HEK293 (cell line): ENCODE data around the gene ARHGAP6.

Experiments used
- CTCF ChIA-PET: fragments of 350-600 bp; formaldehyde crosslinking; extraction: SDS; loops from one replicate; lab custom pipeline; 2021; ENCODE audit warnings: antibody characterized with exemption; lab: Yijun Ruan, JAX
- POLR2A ChIA-PET: fragments of 300-600 bp; formaldehyde crosslinking; extraction: SDS; loops from one replicate; lab custom pipeline; 2020; ENCODE audit warnings: antibody characterized with exemption, inconsistent platforms; lab: Yijun Ruan, JAX
- H3K27ac ChIP-seq: fragments of 200-500 bp; sonication (Bioruptor generic); 2 replicates; pipeline ENCODE4 v1.5.1; 2014; ENCODE audit warnings: low read depth, low read length, control low read depth, inconsistent platforms; ENCODE audit errors: extremely low read depth
- H3K36me3 ChIP-seq, 2 experiments: fragments of 200-500 bp in 1 of 2; sonication (Bioruptor generic) in 1 of 2; 1 replicate in 1 of 2; 2 replicates in 1 of 2; pipeline ENCODE4 v1.5.1; 2014 to 2017; ENCODE audit warnings: inconsistent platforms in 2 of 2, low read length in 2 of 2; ENCODE audit not compliant: control insufficient read depth in 2 of 2, insufficient read depth in 1 of 2
- H3K4me1 ChIP-seq: fragments of 200-500 bp; sonication (Bioruptor generic); 2 replicates; pipeline ENCODE4 v1.5.1; 2014; ENCODE audit warnings: mild to moderate bottlenecking, low read length, inconsistent platforms; ENCODE audit not compliant: control insufficient read depth, insufficient read depth
- H3K4me3 ChIP-seq: 2 replicates; pipeline ENCODE4 v1.5.1; 2011; ENCODE audit warnings: low read depth, mild to moderate bottlenecking, control low read depth, low read length, moderate library complexity
- H3K9me3 ChIP-seq: fragments of 200-500 bp; sonication (Bioruptor generic); 2 replicates; pipeline ENCODE4 v1.5.1; 2014; ENCODE audit warnings: low read depth, low read length, inconsistent platforms; ENCODE audit not compliant: control insufficient read depth, insufficient read depth
- BCL11A ChIP-seq: fragments of 450-650 bp; formaldehyde crosslinking; IDR thresholded peaks from 2 replicates; pipeline ENCODE4 v1.5.1; 2016; ENCODE audit warnings: low read depth, missing biosample characterization, missing genetic modification characterization
- GLI4 ChIP-seq: fragments of 450-650 bp; formaldehyde crosslinking; IDR thresholded peaks from 2 replicates; pipeline ENCODE4 v1.5.1; 2016; ENCODE audit warnings: missing biosample characterization, missing genetic modification characterization
- MYNN ChIP-seq: fragments of 450-650 bp; formaldehyde crosslinking; IDR thresholded peaks from 2 replicates; pipeline ENCODE4 v1.5.1; 2016; ENCODE audit warnings: missing biosample characterization, missing genetic modification characterization, borderline replicate concordance
- MZF1 ChIP-seq: fragments of 450-650 bp; formaldehyde crosslinking; IDR thresholded peaks from 2 replicates; pipeline ENCODE4 v1.5.1; 2017; ENCODE audit warnings: missing biosample characterization, missing genetic modification characterization, borderline replicate concordance
- SP2 ChIP-seq: fragments of 450-650 bp; formaldehyde crosslinking; IDR thresholded peaks from 2 replicates; pipeline ENCODE4 v1.5.1; 2016; ENCODE audit warnings: missing biosample characterization, missing genetic modification characterization
- SP3 ChIP-seq: fragments of 450-650 bp; formaldehyde crosslinking; IDR thresholded peaks from 2 replicates; pipeline ENCODE4 v1.5.1; 2016; ENCODE audit warnings: missing biosample characterization, missing genetic modification characterization
- ZEB2 ChIP-seq: fragments of 450-650 bp; formaldehyde crosslinking; IDR thresholded peaks from 2 replicates; pipeline ENCODE4 v1.5.1; 2016; ENCODE audit warnings: missing biosample characterization, missing genetic modification characterization
- ZFP69B ChIP-seq: fragments of 450-650 bp; formaldehyde crosslinking; IDR thresholded peaks from 2 replicates; pipeline ENCODE4 v1.5.1; 2016; ENCODE audit warnings: missing biosample characterization, missing genetic modification characterization
- ZNF157 ChIP-seq: fragments of 450-650 bp; formaldehyde crosslinking; IDR thresholded peaks from 2 replicates; pipeline ENCODE4 v1.5.1; 2016; ENCODE audit warnings: missing biosample characterization, missing genetic modification characterization
- ZNF16 ChIP-seq: fragments of 450-650 bp; formaldehyde crosslinking; IDR thresholded peaks from 2 replicates; pipeline ENCODE4 v1.5.1; 2016; ENCODE audit warnings: low read depth, missing biosample characterization, missing genetic modification characterization
- ZNF169 ChIP-seq: fragments of 450-650 bp; formaldehyde crosslinking; IDR thresholded peaks from 2 replicates; pipeline ENCODE4 v1.5.1; 2016; ENCODE audit warnings: missing biosample characterization, missing genetic modification characterization
- ZNF184 ChIP-seq: fragments of 450-650 bp; IDR thresholded peaks from 2 replicates; pipeline ENCODE4 v1.5.1; 2018; ENCODE audit warnings: missing biosample characterization, mild to moderate bottlenecking, missing genetic modification characterization
- ZNF324 ChIP-seq: fragments of 450-650 bp; formaldehyde crosslinking; IDR thresholded peaks from 2 replicates; pipeline ENCODE4 v1.5.1; 2016; ENCODE audit warnings: missing biosample characterization, missing genetic modification characterization
- ZNF366 ChIP-seq: fragments of 450-650 bp; formaldehyde crosslinking; conservative IDR thresholded peaks from 2 replicates; pipeline ENCODE4 v1.5.1; 2016; ENCODE audit warnings: missing biosample characterization, missing genetic modification characterization
- ZNF548 ChIP-seq: fragments of 450-650 bp; formaldehyde crosslinking; IDR thresholded peaks from 2 replicates; pipeline ENCODE4 v1.5.1; 2016; ENCODE audit warnings: missing biosample characterization, missing genetic modification characterization
- TF ChIP-seq, protein P1 (sequence below): fragments of 450-650 bp; formaldehyde crosslinking; IDR thresholded peaks from 2 replicates; pipeline ENCODE4 v1.5.1; 2016; ENCODE audit warnings: missing biosample characterization, missing genetic modification characterization
- TF ChIP-seq, protein P2 (sequence below): fragments of 450-650 bp; formaldehyde crosslinking; conservative IDR thresholded peaks from 2 replicates; pipeline ENCODE4 v1.5.1; 2016; ENCODE audit warnings: low read depth, missing biosample characterization, missing genetic modification characterization
- TF ChIP-seq, protein P3 (sequence below): fragments of 450-650 bp; formaldehyde crosslinking; IDR thresholded peaks from 2 replicates; pipeline ENCODE4 v1.5.1; 2016; ENCODE audit warnings: missing biosample characterization, missing genetic modification characterization, borderline replicate concordance
- TF ChIP-seq, protein P4 (sequence below): fragments of 450-650 bp; formaldehyde crosslinking; IDR thresholded peaks from 2 replicates; pipeline ENCODE4 v1.5.1; 2016; ENCODE audit warnings: missing biosample characterization, missing genetic modification characterization, borderline replicate concordance
- TF ChIP-seq, protein P5 (sequence below): fragments of 450-650 bp; IDR thresholded peaks from 2 replicates; pipeline ENCODE4 v1.5.1; 2018; ENCODE audit warnings: missing biosample characterization, missing genetic modification characterization

ARHGAP6 gene

DNA sequence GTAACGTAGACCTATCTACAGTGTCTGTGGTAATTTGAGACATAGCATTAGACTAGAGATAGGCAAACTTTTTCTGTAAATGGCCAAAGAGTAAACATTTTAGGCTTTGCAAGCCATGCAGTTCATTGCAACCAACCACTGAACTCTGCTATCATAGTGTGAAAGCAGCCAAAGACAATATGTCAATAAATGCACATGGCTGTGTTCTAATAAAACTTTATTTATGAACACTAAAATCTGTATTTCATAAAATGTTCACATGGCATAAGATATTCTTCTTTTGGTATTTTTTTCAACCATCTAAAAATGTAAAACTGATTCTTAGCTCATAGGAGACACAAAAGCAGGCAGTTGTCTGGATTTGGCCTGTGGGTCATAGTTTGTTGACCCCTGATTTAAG, 251.6 kb downstream of the ARHGAP6 start:
- no peaks in the 10 kb centered on the region for H3K36me3 ChIP-seq
- CTCF ChIA-PET, result no interaction called here
- no peak for TF ChIP-seq ZNF548
- no peak for TF ChIP-seq ZFP69B (tag by site-specific recombination)
- TF ChIP-seq ZNF324 (tag by site-specific recombination), result no peak
- TF ChIP-seq, protein P1, sequence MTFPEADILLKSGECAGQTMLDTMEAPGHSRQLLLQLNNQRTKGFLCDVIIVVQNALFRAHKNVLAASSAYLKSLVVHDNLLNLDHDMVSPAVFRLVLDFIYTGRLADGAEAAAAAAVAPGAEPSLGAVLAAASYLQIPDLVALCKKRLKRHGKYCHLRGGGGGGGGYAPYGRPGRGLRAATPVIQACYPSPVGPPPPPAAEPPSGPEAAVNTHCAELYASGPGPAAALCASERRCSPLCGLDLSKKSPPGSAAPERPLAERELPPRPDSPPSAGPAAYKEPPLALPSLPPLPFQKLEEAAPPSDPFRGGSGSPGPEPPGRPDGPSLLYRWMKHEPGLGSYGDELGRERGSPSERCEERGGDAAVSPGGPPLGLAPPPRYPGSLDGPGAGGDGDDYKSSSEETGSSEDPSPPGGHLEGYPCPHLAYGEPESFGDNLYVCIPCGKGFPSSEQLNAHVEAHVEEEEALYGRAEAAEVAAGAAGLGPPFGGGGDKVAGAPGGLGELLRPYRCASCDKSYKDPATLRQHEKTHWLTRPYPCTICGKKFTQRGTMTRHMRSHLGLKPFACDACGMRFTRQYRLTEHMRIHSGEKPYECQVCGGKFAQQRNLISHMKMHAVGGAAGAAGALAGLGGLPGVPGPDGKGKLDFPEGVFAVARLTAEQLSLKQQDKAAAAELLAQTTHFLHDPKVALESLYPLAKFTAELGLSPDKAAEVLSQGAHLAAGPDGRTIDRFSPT (tag by site-specific recombination), result no peak
- TF ChIP-seq MYNN, result no peak
- no peak for TF ChIP-seq SP2 (tag by site-specific recombination)
- TF ChIP-seq GLI4, result no peak
- TF ChIP-seq, protein P2, sequence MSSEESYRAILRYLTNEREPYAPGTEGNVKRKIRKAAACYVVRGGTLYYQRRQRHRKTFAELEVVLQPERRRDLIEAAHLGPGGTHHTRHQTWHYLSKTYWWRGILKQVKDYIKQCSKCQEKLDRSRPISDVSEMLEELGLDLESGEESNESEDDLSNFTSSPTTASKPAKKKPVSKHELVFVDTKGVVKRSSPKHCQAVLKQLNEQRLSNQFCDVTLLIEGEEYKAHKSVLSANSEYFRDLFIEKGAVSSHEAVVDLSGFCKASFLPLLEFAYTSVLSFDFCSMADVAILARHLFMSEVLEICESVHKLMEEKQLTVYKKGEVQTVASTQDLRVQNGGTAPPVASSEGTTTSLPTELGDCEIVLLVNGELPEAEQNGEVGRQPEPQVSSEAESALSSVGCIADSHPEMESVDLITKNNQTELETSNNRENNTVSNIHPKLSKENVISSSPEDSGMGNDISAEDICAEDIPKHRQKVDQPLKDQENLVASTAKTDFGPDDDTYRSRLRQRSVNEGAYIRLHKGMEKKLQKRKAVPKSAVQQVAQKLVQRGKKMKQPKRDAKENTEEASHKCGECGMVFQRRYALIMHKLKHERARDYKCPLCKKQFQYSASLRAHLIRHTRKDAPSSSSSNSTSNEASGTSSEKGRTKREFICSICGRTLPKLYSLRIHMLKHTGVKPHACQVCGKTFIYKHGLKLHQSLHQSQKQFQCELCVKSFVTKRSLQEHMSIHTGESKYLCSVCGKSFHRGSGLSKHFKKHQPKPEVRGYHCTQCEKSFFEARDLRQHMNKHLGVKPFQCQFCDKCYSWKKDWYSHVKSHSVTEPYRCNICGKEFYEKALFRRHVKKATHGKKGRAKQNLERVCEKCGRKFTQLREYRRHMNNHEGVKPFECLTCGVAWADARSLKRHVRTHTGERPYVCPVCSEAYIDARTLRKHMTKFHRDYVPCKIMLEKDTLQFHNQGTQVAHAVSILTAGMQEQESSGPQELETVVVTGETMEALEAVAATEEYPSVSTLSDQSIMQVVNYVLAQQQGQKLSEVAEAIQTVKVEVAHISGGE (tag by site-specific recombination), result no peak
- TF ChIP-seq ZEB2 (tag by site-specific recombination), result no peak
- TF ChIP-seq BCL11A (tag by site-specific recombination), result no peak
- TF ChIP-seq SP3 (tag by site-specific recombination), result no peak
- TF ChIP-seq, protein P3, sequence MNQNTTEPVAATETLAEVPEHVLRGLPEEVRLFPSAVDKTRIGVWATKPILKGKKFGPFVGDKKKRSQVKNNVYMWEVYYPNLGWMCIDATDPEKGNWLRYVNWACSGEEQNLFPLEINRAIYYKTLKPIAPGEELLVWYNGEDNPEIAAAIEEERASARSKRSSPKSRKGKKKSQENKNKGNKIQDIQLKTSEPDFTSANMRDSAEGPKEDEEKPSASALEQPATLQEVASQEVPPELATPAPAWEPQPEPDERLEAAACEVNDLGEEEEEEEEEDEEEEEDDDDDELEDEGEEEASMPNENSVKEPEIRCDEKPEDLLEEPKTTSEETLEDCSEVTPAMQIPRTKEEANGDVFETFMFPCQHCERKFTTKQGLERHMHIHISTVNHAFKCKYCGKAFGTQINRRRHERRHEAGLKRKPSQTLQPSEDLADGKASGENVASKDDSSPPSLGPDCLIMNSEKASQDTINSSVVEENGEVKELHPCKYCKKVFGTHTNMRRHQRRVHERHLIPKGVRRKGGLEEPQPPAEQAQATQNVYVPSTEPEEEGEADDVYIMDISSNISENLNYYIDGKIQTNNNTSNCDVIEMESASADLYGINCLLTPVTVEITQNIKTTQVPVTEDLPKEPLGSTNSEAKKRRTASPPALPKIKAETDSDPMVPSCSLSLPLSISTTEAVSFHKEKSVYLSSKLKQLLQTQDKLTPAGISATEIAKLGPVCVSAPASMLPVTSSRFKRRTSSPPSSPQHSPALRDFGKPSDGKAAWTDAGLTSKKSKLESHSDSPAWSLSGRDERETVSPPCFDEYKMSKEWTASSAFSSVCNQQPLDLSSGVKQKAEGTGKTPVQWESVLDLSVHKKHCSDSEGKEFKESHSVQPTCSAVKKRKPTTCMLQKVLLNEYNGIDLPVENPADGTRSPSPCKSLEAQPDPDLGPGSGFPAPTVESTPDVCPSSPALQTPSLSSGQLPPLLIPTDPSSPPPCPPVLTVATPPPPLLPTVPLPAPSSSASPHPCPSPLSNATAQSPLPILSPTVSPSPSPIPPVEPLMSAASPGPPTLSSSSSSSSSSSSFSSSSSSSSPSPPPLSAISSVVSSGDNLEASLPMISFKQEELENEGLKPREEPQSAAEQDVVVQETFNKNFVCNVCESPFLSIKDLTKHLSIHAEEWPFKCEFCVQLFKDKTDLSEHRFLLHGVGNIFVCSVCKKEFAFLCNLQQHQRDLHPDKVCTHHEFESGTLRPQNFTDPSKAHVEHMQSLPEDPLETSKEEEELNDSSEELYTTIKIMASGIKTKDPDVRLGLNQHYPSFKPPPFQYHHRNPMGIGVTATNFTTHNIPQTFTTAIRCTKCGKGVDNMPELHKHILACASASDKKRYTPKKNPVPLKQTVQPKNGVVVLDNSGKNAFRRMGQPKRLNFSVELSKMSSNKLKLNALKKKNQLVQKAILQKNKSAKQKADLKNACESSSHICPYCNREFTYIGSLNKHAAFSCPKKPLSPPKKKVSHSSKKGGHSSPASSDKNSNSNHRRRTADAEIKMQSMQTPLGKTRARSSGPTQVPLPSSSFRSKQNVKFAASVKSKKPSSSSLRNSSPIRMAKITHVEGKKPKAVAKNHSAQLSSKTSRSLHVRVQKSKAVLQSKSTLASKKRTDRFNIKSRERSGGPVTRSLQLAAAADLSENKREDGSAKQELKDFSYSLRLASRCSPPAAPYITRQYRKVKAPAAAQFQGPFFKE, result no peak
- no peak for TF ChIP-seq ZNF157 (tag by site-specific recombination)
- TF ChIP-seq ZNF184, result no peak
- no peak for TF ChIP-seq ZNF169 (tag by site-specific recombination)
- no peak for TF ChIP-seq MZF1 (tag by site-specific recombination)
- TF ChIP-seq, protein P4, sequence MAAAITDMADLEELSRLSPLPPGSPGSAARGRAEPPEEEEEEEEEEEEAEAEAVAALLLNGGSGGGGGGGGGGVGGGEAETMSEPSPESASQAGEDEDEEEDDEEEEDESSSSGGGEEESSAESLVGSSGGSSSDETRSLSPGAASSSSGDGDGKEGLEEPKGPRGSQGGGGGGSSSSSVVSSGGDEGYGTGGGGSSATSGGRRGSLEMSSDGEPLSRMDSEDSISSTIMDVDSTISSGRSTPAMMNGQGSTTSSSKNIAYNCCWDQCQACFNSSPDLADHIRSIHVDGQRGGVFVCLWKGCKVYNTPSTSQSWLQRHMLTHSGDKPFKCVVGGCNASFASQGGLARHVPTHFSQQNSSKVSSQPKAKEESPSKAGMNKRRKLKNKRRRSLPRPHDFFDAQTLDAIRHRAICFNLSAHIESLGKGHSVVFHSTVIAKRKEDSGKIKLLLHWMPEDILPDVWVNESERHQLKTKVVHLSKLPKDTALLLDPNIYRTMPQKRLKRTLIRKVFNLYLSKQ (tag by site-specific recombination), result no peak
- no peak for TF ChIP-seq ZNF16
- TF ChIP-seq, protein P5, sequence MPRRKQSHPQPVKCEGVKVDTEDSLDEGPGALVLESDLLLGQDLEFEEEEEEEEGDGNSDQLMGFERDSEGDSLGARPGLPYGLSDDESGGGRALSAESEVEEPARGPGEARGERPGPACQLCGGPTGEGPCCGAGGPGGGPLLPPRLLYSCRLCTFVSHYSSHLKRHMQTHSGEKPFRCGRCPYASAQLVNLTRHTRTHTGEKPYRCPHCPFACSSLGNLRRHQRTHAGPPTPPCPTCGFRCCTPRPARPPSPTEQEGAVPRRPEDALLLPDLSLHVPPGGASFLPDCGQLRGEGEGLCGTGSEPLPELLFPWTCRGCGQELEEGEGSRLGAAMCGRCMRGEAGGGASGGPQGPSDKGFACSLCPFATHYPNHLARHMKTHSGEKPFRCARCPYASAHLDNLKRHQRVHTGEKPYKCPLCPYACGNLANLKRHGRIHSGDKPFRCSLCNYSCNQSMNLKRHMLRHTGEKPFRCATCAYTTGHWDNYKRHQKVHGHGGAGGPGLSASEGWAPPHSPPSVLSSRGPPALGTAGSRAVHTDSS, result no peak
- no peak for TF ChIP-seq ZNF366 (tag by site-specific recombination)
- H3K4me3 ChIP-seq, result no peak overlapping the region
- H3K9me3 ChIP-seq, result no peaks in the 10 kb centered on the region
- no peaks in the 10 kb centered on the region for H3K4me1 ChIP-seq
- H3K27ac ChIP-seq, result no peak overlapping the region
- POLR2A ChIA-PET, result no interaction called here
